ENCODE results near the gene YWHAH.

The YWHAH gene

DNA sequence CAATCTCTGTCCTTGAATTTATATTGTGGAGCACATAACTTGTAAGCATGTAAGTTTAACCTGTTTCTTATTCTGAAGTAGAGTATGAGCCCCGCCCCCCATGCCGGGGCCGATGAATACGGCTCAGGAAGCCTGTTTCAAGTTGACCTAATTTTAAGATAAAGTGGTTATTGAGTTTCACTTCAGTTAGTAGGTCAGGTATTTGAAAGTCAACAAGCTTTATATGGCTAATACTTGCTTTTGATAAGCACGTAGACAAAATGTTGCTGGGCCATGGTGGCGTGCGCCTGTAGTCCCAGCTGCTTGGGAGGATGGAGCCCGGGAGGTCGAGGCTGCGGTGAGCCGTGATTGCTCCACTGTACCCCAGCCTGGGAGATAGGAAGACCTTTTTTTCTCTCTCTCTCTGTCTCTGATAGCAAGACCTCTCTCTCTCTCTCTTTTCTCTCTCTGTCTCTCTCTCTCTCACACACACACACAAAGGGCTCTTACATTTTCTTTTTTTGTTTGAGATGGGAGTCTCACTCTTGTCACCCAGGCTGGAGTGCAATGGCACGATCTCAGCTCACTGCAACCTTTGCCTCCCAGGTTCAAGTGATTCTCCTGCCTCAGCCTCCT, 14.4 kb downstream of the YWHAH start:
- Histone ChIP-seq H3K4me1 (ENCODE audit: insufficient read depth, low read length) (no peaks in the 10 kb centered on the region), H3K4me2 (ENCODE audit: insufficient read depth, low read length) (no peak overlapping the region), H3K79me2 (ENCODE audit: insufficient read depth, low read length) (peaks cover 20% of the 10 kb centered on the region), H3K36me3 (ENCODE audit: insufficient read depth, low read length) (peaks cover 46% of the 10 kb centered on the region), H3K27me3 (ENCODE audit: insufficient read depth, low read length, poor library complexity) (no peaks in the 10 kb centered on the region), H4K20me1 (ENCODE audit: insufficient read depth, low read length) (peaks cover 46% of the 10 kb centered on the region), H3K9ac (ENCODE audit: low read depth, low read length) (no peak overlapping the region), H2AFZ (ENCODE audit: low read depth, low read length) (no peak overlapping the region), H3K9me3 (ENCODE audit: insufficient read depth, low read length, severe bottlenecking) (no peaks in the 10 kb centered on the region), H3K27ac (ENCODE audit: low read length) (no peak overlapping the region), H3K4me3 (ENCODE audit: low read depth in 1 of 2, low read length in 2 of 2) (no peak overlapping the region)
- ATAC-seq (ENCODE audit: insufficient read depth, low read depth) (no peak), DNase-seq (no peak)
- TF ChIP-seq, protein P1, sequence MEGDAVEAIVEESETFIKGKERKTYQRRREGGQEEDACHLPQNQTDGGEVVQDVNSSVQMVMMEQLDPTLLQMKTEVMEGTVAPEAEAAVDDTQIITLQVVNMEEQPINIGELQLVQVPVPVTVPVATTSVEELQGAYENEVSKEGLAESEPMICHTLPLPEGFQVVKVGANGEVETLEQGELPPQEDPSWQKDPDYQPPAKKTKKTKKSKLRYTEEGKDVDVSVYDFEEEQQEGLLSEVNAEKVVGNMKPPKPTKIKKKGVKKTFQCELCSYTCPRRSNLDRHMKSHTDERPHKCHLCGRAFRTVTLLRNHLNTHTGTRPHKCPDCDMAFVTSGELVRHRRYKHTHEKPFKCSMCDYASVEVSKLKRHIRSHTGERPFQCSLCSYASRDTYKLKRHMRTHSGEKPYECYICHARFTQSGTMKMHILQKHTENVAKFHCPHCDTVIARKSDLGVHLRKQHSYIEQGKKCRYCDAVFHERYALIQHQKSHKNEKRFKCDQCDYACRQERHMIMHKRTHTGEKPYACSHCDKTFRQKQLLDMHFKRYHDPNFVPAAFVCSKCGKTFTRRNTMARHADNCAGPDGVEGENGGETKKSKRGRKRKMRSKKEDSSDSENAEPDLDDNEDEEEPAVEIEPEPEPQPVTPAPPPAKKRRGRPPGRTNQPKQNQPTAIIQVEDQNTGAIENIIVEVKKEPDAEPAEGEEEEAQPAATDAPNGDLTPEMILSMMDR (IDR thresholded peaks at IDR 0.05; ENCODE audit: borderline replicate concordance, extremely low read depth, low read length, poor library complexity, severe bottlenecking), result no peak
- no peak for TF ChIP-seq EZH2 (IDR thresholded peaks at IDR 0.05; ENCODE audit: borderline replicate concordance, low read depth, low read length, severe bottlenecking)

DNA sequence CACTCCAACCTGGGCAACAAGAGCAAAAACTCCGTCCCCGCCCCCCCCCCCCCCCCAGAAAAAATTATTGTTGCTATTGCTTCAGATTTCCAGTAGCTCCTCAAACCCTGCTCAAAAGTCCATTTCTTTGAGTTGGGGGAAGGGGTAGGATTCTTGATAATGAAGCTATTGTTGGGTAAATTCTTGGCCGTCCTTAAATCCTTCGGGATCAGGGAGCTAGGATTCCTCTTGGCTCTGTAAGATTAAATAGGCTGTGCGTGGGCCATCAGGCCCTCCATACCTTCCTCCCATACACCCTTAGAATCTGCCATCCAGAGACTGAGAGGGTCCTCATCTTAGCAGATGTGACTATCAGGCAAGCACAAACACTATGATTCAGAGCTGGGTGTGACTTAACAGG, 16.4 kb downstream of the YWHAH start:
- Histone ChIP-seq H3K27ac (ENCODE audit: low read length) (no peak overlapping the region), H3K4me3 (ENCODE audit: low read depth in 1 of 2, low read length in 2 of 2) (no peak overlapping the region), H3K4me1 (ENCODE audit: insufficient read depth, low read length) (no peaks in the 10 kb centered on the region), H3K9me3 (ENCODE audit: insufficient read depth, low read length, severe bottlenecking) (no peaks in the 10 kb centered on the region), H3K27me3 (ENCODE audit: insufficient read depth, low read length, poor library complexity) (no peaks in the 10 kb centered on the region), H4K20me1 (ENCODE audit: insufficient read depth, low read length) (peaks cover 28% of the 10 kb centered on the region), H2AFZ (ENCODE audit: low read depth, low read length) (no peak overlapping the region), H3K79me2 (ENCODE audit: insufficient read depth, low read length) (no peaks in the 10 kb centered on the region), H3K36me3 (ENCODE audit: insufficient read depth, low read length) (peaks cover 29% of the 10 kb centered on the region), H3K9ac (ENCODE audit: low read depth, low read length) (no peak overlapping the region), H3K4me2 (ENCODE audit: insufficient read depth, low read length) (no peak overlapping the region)
- ATAC-seq (ENCODE audit: insufficient read depth, low read depth) (no peak), DNase-seq (no peak)
- TF ChIP-seq EZH2 (IDR thresholded peaks at IDR 0.05; ENCODE audit: borderline replicate concordance, low read depth, low read length, severe bottlenecking), result no peak
- TF ChIP-seq, protein P1 (IDR thresholded peaks at IDR 0.05; ENCODE audit: borderline replicate concordance, extremely low read depth, low read length, poor library complexity, severe bottlenecking), result no peak

DNA sequence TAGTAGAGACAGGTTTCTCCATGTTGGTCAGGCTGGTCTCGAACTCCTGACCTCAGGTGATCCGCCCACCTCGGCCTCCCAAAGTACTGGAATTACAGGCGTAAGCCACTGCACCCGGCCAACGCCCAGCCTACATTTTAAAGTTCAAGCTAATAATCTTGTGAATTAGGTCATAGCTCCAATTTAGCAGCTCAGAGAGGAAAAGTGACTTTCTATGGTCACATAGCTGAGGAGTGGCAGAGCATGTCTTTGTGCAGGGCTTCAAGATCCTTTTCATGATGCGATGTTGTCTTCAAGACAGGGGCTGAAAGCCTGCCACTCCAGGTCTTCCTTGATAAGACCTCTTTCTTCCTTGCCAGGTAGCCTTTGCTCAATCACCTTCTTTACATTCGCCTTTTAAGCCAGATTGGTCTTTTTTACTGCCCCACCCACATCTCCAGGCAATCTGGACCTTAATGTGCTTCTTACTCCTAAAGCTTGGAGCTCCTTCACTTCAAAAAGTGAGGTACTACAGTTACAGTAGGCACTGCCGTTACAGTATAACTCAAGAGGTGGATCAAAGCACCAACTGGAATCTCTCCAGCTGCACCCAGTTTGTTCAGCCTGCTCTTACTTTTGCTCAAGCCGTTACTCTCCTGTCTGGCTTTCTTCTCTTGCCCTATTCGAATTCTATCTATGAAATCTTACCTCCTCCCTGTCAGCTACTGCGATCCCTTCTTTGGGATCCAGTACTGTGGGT, 18.2 kb downstream of the YWHAH start:
- Histone ChIP-seq H2AFZ (ENCODE audit: low read depth, low read length) (no peak overlapping the region), H3K9me3 (ENCODE audit: insufficient read depth, low read length, severe bottlenecking) (no peaks in the 10 kb centered on the region), H3K36me3 (ENCODE audit: insufficient read depth, low read length) (peaks cover 11% of the 10 kb centered on the region; the same call in 1 of the 2 replicates), H4K20me1 (ENCODE audit: insufficient read depth, low read length) (peaks cover 11% of the 10 kb centered on the region; the same call in 1 of the 2 replicates), H3K27ac (ENCODE audit: low read length) (no peak overlapping the region), H3K4me1 (ENCODE audit: insufficient read depth, low read length) (no peaks in the 10 kb centered on the region), H3K27me3 (ENCODE audit: insufficient read depth, low read length, poor library complexity) (no peaks in the 10 kb centered on the region), H3K4me2 (ENCODE audit: insufficient read depth, low read length) (no peak overlapping the region), H3K4me3 (ENCODE audit: low read depth in 1 of 2, low read length in 2 of 2) (no peak overlapping the region), H3K9ac (ENCODE audit: low read depth, low read length) (no peak overlapping the region), H3K79me2 (ENCODE audit: insufficient read depth, low read length) (no peaks in the 10 kb centered on the region)
- no peak for ATAC-seq (ENCODE audit: insufficient read depth, low read depth)
- TF ChIP-seq, protein P1 (IDR thresholded peaks at IDR 0.05; ENCODE audit: borderline replicate concordance, extremely low read depth, low read length, poor library complexity, severe bottlenecking), result no peak
- TF ChIP-seq EZH2 (IDR thresholded peaks at IDR 0.05; ENCODE audit: borderline replicate concordance, low read depth, low read length, severe bottlenecking), result no peak
- no peak for DNase-seq

All from DND-41 (cell line).